GM12801 (cell line): Measurements from ENCODE around the gene SBK1.
"Not testable (repeated sequence)": the region's sequence is repeated elsewhere in the genome, so short reads cannot be mapped to it uniquely, and the experiment has no call there.

Source experiments
- TF ChIP-seq, protein P1 (sequence below): IDR thresholded peaks from one replicate; pipeline ENCODE4 v1.5.1; 2011; ENCODE audit warnings: control low read depth; ENCODE audit not compliant: insufficient read length; ENCODE audit errors: extremely low read depth

Gene SBK1

GRCh38 chr16:28326881-28327610 is 34.7 kb downstream of the SBK1 start:
- TF ChIP-seq, protein P1, sequence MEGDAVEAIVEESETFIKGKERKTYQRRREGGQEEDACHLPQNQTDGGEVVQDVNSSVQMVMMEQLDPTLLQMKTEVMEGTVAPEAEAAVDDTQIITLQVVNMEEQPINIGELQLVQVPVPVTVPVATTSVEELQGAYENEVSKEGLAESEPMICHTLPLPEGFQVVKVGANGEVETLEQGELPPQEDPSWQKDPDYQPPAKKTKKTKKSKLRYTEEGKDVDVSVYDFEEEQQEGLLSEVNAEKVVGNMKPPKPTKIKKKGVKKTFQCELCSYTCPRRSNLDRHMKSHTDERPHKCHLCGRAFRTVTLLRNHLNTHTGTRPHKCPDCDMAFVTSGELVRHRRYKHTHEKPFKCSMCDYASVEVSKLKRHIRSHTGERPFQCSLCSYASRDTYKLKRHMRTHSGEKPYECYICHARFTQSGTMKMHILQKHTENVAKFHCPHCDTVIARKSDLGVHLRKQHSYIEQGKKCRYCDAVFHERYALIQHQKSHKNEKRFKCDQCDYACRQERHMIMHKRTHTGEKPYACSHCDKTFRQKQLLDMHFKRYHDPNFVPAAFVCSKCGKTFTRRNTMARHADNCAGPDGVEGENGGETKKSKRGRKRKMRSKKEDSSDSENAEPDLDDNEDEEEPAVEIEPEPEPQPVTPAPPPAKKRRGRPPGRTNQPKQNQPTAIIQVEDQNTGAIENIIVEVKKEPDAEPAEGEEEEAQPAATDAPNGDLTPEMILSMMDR = peak; percentile 94

GRCh38 chr16:28363408-28363807 is 71.1 kb downstream of the SBK1 start, which contains the start of gene NPIPB6:
Gene NPIPB6 (minus strand): TSS chr16:28363508. CDS start chr16:28362822, 686 bp downstream.
- TF ChIP-seq, protein P1 = not testable (repeated sequence)
